Midbrain (tissue), 1 donor: Measurements from ENCODE around the gene ARFGEF3.
"Not testable (repeated sequence)": the region's sequence is repeated elsewhere in the genome, so short reads cannot be mapped to it uniquely, and the experiment has no call there.

Source experiments
- DNase-seq: peaks from one replicate; lab custom pipeline; 2025; lab: John Stamatoyannopoulos, UW

The ARFGEF3 gene, protein sequence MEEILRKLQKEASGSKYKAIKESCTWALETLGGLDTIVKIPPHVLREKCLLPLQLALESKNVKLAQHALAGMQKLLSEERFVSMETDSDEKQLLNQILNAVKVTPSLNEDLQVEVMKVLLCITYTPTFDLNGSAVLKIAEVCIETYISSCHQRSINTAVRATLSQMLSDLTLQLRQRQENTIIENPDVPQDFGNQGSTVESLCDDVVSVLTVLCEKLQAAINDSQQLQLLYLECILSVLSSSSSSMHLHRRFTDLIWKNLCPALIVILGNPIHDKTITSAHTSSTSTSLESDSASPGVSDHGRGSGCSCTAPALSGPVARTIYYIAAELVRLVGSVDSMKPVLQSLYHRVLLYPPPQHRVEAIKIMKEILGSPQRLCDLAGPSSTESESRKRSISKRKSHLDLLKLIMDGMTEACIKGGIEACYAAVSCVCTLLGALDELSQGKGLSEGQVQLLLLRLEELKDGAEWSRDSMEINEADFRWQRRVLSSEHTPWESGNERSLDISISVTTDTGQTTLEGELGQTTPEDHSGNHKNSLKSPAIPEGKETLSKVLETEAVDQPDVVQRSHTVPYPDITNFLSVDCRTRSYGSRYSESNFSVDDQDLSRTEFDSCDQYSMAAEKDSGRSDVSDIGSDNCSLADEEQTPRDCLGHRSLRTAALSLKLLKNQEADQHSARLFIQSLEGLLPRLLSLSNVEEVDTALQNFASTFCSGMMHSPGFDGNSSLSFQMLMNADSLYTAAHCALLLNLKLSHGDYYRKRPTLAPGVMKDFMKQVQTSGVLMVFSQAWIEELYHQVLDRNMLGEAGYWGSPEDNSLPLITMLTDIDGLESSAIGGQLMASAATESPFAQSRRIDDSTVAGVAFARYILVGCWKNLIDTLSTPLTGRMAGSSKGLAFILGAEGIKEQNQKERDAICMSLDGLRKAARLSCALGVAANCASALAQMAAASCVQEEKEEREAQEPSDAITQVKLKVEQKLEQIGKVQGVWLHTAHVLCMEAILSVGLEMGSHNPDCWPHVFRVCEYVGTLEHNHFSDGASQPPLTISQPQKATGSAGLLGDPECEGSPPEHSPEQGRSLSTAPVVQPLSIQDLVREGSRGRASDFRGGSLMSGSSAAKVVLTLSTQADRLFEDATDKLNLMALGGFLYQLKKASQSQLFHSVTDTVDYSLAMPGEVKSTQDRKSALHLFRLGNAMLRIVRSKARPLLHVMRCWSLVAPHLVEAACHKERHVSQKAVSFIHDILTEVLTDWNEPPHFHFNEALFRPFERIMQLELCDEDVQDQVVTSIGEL (N-terminal part only)

DNA sequence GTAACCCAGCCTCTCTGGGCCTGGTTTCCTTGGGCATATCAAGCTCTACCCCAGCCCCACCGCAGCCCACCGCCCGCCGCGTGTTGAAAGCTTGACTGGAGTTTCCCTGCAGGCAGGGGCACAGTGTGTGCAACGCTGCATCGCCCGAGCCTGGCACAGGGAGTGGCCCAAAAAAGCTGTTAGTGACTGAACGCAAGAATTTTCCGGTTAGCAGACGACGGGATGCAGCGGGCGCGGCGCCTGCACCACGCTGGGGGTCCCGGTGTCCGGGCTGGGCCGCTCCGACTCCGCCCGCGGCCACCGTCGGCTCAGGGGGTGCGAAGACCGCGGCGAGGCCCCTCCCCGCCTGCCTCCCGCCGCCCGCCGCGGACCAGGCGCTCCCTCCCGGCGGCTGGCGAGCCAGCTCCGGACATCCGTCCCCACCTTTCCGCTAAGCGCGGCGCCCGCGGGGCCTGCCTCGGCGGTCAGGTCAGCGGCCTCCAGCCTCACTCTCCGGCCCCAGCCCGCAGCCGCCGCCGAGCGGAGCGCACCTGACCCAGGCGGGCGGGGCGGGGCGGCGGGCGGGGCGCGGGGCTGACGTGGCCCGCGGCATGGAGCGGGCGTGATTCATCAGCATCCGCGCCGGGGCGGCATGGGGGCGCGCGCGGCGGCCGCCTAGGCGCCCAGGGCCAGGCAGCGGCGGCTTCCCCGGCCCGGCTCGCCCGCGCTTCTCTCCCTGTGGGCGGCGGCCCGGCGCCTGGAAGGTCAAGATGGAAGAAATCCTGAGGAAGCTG lies at the start of gene ARFGEF3:
Gene ARFGEF3 (plus strand): TSS at position 602 of the 773 bp plus-strand sequence. CDS start 148 bp downstream, at position 750.
- DNase-seq: peak; percentile 62

GRCh38 chr6:138113588-138114210 lies 48.0 kb upstream of the ARFGEF3 start:
- no peak for DNase-seq

DNA sequence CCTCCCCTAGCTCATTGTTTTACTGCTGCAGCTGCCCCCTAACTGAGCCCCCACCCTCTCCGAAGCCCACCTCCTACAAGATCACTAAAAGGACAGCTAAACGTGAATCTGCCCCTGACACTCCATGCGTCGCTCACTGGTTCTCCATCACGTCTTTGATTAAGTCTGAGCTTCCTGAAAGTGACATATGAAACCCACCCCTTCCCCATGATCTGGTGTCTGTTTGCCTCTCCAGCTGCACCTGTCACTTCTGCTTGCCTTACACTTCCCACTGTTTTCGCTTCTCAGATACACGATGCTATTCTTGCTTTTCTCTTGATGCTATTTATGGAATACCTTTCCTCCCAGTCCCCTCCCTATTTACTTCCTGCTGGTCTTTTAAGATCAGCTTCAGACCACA lies 46.5 kb upstream of the ARFGEF3 start:
- no peak for DNase-seq

DNA sequence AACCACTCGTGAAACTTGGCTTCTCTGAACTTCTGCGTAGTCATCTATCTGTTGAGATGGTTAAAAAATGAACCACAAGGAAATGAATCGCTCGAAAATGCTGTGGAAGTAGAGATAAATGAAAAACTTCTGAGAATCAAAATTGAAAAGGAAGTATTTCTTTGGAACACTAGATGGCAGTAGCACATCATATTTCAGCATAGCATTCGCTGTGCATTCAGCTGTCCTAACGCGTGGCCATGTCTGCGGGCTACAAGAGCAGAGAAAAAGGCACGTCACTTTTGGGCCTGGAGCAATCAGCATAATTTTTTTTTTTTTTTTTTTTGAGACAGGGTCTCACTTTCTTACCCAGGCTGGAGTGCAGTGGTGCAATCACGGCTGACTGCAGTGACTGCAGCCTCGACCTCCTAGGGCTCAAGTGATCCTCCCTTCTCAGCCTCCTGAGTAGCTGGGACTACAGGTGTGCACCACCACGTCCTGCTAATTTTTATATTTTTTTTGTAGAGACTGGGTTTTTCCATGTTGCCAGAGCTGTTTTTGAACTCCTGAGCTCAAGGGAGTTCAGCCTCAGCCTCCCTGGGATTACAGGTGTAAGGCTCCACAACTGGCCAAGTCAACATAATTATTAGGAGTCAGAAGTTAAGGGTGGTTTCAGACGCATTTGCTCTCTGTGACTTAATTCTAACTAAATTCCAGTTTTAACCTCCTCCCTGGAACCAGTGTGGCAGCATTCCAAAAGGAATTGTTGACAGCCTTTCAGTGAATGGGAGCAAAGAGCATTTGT lies 45.7 kb upstream of the ARFGEF3 start:
- DNase-seq: peak; percentile 73

DNA sequence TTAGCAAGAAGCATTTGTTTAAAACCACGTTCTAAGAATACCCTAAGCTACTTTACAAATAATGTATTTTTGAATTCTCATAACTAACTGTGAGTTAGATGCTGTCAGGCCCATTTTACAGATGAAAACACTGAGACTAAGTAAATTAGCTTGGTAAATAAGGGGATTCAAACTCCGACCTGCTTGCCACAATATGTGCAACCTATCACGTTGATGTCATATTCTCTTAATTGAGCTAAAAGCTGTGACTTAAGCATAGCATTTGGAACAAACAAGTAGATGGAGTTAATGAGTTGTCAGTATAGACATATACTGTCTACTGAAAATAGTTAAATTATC lies 45.1 kb upstream of the ARFGEF3 start:
- no peak for DNase-seq

- DNase-seq: no peak
Measured at GRCh38 chr6:138117376-138117914, 44.3 kb upstream of the ARFGEF3 start.

DNA sequence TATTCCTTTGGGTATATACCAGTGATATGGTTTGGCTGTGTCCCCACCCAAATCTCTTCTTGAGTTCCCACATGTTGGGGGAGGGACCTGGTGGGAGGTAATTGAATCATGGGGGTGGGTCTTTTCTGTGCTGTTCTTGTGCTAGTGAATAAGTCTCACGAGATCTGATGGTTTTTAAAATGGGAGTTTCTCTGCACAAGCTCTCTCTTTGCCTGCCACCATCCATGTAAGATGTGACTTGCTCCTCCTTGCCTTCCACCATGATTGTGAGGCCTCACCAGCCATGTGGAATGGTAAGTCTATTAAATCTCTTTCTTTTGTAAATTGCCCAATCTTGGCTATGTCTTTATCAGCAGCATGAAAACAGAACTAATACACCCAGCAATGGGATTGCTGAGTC lies 42.5 kb upstream of the ARFGEF3 start:
- not testable (repeated sequence) for DNase-seq

- DNase-seq: no peak
Measured at GRCh38 chr6:138119976-138120375, 41.8 kb upstream of the ARFGEF3 start.

DNA sequence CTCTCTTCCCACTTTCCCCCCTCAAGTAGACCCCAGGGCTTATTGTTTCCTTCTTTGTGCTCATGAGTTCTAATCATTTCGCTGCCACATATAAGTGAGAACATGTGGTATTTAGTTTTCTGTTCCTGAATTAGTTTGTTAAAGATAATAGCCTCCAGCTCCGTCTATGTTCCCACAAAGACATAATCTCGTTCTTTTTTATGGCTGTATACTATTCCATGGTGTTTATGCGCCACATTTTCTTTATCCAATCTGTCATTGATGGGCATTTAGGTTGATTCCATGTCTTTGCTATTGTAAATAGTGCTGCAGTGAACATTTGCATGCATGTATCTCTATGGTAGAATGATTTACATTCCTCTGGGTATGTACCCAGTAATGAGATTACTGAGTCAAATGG lies 37.6 kb upstream of the ARFGEF3 start:
- no peak for DNase-seq

DNA sequence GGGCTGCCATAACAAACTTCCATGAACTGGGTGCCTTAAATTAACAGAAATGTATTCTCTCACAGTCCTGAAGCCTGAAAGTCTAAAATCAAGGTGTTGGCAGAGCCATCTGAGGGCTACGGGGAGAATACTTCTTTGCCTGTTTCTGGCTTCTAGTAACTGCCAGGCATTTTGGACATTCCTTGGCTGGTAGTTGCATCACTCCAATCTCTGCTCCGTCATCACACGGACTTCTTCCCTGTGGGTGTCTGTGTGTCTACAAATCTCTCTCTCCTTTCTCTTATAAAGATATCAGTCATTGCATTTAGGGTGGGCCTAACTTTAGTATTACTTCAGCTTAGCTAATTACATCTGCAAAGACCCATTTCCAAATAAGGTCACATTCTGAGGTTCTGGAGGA lies 33.6 kb upstream of the ARFGEF3 start:
- no peak for DNase-seq

DNA sequence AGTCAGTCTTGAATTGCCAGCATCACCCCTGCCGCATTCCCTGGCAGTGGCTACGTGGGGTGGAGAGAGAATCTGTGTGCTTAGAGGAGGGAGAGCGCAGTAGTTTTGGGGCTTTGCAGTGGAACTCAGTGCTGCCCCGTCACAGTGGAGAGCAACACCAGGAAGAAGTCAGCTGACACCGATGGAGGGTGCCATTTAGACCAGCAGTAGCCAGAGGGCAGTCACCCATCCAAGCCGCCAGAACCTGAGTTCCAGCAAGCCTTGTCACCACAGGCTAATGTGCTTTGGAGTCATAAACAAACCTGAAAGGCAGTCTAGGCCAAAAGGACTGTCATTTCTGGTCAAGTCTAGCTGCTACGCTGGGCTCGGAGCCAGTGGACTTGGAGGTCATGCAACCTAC lies 32.5 kb upstream of the ARFGEF3 start:
- no peak for DNase-seq

- DNase-seq: no peak
Measured at GRCh38 chr6:138142806-138143205, 18.9 kb upstream of the ARFGEF3 start.

DNA sequence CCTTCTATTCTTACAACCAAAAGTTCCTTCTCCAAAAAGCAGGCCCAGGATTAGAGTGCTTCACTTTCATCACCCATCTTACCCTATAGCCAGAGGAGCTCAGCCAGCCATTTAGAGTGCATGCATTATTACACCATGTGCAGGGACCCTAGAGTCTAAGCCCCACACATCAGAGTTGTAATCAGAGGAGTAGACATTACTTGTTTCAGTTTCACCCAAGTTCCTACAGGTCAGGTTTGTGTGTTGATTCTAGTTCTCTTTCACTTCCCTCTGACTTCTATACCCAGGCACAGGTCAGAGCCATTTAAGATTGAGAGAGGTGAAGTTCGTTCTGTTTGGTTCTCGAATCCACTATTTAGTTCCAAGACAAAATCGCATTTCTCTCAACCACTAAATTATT lies 16.3 kb upstream of the ARFGEF3 start:
- DNase-seq: no peak

DNA sequence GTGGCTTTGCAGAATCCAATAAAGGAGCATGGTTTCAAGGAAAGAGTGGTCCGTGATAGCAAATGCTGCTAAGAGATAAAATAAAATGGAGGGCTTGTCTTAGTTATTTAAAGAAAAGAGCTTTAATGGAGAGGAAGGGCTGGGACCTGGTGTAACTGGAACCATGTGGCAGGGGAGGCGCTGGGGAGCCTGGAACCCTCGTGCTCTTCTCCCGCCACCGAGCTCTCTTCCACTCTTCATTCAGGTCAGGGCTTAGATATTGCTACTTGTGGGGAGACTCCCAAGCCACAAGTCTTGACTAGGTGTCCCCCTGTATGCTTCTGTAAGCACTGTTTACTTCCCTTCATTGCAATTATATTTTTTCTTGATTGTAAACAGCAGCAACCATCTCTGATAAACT lies 15.2 kb upstream of the ARFGEF3 start:
- DNase-seq: no peak

- DNase-seq: no peak
Measured at GRCh38 chr6:138155443-138155842, 6.3 kb upstream of the ARFGEF3 start.

DNA sequence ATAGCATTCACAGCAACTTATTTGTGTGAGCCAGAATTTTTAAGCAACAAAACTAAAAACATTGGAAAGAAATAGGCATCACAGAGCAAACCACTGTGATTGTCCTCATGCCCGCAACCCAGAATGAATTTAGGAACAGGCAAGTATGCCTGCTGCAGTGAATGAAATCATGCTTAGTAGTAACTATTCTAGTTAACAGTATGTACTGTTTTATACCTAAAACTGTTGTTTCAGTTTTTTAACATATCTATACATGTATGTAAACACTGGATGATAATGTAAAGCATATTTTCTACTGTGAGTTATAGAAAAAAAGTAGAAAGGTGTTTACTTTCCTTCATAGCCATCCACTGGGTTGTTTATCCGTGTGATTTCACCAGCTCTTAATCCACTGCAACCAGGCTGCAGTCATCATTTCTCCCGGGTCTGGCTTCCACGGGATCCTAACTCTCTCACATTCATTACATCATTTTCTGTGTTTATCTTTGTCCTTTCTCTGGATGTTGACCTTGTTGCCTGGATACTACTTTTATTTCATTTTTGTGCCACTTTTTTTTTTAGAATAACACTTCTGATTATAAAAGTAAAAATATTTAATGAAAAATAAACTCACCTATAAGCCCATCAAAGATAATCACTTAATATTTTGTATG lies 3.6 kb upstream of the ARFGEF3 start:
- DNase-seq: no peak

- DNase-seq: no peak
Measured at GRCh38 chr6:138159246-138159645, 2.5 kb upstream of the ARFGEF3 start.

DNA sequence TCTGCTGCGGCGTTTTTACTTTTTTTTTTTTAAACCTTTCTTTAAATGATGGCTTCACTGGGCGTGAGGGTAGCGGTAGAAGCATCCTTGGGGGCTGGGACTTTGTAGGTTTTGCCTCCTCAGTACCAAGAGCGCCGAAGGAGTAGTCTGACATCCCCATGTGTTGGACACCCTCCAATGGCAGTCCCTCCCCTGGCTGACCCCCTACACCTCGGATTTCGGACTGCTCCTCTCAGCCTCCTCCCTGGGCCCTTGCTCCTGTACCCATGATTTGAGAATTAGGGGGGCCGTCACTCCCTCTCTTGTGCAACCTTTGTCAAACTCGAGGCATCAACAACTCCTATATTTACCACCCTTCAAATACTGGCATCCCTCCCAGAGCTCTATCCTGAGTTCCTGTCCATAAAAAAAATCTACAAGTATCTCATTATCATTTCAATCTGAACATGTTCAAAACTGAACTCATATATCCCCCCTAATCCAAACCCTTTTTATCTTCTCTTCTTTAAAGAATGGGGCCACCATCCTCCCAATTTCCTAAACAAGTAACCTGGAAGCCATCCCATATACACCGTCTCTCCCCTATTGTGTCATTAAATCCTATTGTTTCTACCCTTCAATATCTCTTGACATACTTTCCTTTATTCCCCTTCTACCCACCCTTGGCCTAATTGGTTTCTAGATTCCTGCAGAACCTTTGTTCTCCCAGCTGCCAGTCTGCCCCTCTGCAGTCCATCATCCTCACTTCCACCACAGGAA lies 1.2 kb upstream of the ARFGEF3 start:
- no peak for DNase-seq

DNA sequence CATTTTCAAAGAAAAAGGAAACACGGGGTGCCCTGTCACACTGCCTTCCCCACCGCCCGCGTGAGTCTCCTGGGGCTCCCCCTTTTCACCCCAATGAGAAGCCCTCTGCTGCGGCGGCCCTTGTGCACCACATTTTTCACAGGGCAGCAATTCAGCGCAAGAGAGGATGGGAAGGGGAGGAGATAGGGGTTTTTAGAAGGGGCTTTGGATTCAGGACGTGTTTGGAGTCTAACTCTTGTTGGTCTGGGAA lies 726 bp upstream of the ARFGEF3 start:
- no peak for DNase-seq
